Mesangial cell (primary cell): Measurements from ENCODE around the gene KLHDC7A. TPM values are rescaled to one million over a fixed set of nuclear protein-coding genes. Genes with fewer than 3 reads are reported as not detected.

Source experiments
- total RNA-seq: library from RNA; depleted of rRNA; stranded (reverse); fragments of >200 nt; gene quantifications from 2 replicates; pipeline ENCODE4 v1.2.3, GENCODE V29; 2015

Gene KLHDC7A
- 0.16 and 2.4 TPM in 2 replicates for total RNA-seq

GRCh38 chr1:18480315-18481189 is at the start of gene KLHDC7A:
KLHDC7A (plus strand) TSS chr1:18480930; CDS start chr1:18480982, 52 bp downstream.

Other genes starting within 250 kb of the KLHDC7A start
- gene PAX7, start 149.9 kb downstream of the KLHDC7A start, total RNA-seq, result not detected in 2 replicates